IMR-90 (cell line): Measurements from ENCODE around the gene DSCAM.

ENCODE experiments used
- BHLHE40 ChIP-seq: fragments of 150-350 bp; IDR thresholded peaks from 2 replicates; pipeline ENCODE4 v1.6.1; 2016; ENCODE audit warnings: mild to moderate bottlenecking, low read depth, low read length
- CEBPB ChIP-seq: IDR thresholded peaks from 2 replicates; pipeline ENCODE4 v1.6.1; 2012; ENCODE audit warnings: low read depth, low read length, improper control_type of control experiment
- CTCF ChIP-seq: conservative IDR thresholded peaks from 2 replicates; pipeline ENCODE4 v1.5.1; 2012; ENCODE audit warnings: mild to moderate bottlenecking, low read depth, low read length, improper control_type of control experiment
- POLR2A ChIP-seq: IDR thresholded peaks from 2 replicates; pipeline ENCODE4 v1.6.1; 2012; ENCODE audit warnings: mild to moderate bottlenecking, low read depth, low read length
- RCOR1 ChIP-seq: IDR thresholded peaks from 2 replicates; pipeline ENCODE4 v1.6.1; 2012; ENCODE audit warnings: mild to moderate bottlenecking, low read length, improper control_type of control experiment; ENCODE audit not compliant: insufficient replicate concordance

- TF ChIP-seq BHLHE40 (no peak), RCOR1 (no peak), CTCF (no peak), POLR2A (no peak), CEBPB (no peak)
Observed at GRCh38 chr21:40139636-40140035, 707.3 kb downstream of the DSCAM start.
